ENCODE measurements around the gene GSTCD. TPM values are rescaled to one million over a fixed set of nuclear protein-coding genes. Genes with fewer than 3 reads are reported as not detected.
A peak's percentile ranks its signal among the peaks of the same experiment; 100 is the strongest.

The GSTCD gene
- total and polyA plus RNA-seq, 9 of the 15 experiments (the other 6 are each of a cell fraction or from before 2014, with no cell fraction given): 4.5 to 36.3 (median 16.0) TPM

DNA sequence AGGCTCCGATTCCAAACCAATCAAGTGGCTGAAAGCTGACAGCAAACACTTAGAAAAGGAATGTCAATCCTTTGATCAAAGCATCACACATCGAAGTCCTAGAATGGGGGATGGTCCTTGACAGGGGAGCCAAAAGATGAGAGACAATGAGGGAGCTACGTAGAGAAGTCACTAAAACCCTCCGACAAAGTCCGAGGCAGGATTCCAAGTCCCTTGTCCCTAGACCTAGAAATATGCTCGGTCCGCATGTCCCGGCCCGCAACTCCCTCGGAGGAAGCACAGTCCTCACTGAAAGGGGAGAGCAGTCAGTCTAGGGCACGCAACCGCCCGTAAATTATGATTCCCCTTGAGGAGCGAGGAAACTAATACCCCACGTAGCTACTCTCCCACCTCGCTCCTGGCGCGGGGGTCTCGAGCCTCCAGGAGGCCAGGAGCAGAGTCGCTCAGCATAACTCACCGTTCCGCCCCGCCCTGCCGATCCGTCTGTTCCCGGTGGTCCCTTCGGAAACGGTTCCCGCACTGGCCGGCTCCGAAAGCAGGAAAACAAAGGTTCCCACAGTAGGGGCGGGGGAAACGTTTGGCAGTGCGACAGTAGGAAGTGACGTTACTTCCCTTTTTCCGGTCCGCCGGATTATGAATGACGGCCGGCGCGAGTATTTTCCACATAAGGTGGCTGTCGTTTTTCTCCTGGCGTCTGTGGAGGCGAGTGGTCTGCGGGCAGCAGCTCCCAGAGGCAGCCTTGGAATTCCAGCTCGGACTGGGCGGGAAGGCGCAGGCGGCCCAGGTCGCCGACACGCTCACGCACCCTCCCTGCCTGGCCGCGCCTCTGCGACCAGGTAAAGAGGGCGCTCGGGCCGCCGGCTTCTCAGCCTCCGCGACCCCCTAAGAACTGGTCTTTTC, at the start of gene GSTCD, which contains the start of gene INTS12 (continued):
- TF ChIP-seq, protein P1, sequence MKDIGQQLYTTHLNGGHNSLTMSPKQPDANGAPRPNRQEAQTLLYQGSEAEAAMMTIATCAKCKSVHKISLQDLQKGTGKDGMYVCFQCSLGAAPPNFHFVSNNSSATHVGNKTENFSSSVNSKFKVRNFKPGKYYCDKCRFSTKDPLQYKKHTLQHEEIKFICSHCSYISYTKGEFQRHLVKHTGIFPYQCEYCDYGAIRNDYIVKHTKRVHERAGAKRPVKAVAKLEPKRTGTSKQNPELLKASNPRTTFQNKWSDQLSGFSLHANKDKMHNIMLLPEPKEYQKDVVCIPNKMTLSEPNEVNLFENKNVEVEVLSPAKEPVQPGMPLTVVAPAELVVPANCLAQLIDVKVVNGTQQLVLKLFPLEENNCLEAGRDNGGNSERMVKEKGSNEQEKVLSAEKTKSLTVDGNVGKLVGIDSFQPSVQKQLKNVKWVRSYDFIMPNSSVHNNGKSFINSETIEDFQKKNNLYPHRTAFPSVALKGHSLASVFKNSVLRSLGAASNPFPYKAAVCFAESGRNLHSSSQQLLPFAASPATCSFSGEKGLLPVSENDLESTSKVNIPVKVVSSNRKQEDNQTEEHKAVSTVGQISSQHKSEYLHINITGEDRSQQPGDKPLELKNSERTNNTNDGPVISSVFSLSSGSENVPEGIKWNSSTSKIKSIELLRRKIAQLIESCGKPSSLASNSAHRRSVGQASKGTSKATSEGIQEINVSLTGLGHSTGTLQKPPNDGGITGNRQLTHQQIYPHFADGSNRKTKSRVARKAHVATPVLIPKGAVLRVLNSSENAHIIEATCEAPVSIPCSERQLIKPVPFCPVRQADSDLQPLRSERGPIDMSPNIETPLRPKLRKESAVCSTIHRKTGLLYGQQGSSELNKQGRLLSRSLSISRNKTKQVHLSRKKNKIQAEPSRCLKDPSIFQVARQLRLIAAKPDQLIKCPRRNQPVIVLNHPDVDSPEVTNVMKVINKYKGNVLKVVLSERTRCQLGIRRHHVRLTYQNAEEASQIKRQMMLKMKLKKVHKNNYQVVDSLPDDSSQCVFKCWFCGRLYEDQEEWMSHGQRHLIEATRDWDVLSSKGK (CRISPR knock-in tag; IDR thresholded peaks at IDR 0.05): no peak
- TF ChIP-seq HDAC3 (IDR thresholded peaks at IDR 0.05; ENCODE audit: borderline replicate concordance, partially characterized antibody): peak; percentile 73
- TF ChIP-seq JUND (IDR thresholded peaks at IDR 0.05; ENCODE audit: borderline replicate concordance, low read depth, low read length): peak; percentile 94
- TF ChIP-seq JUND (tag; IDR thresholded peaks at IDR 0.05; ENCODE audit: borderline replicate concordance, low read depth, low read length): peak; percentile 73; the same call in 1 of the 3 replicates
- TF ChIP-seq, protein P2, sequence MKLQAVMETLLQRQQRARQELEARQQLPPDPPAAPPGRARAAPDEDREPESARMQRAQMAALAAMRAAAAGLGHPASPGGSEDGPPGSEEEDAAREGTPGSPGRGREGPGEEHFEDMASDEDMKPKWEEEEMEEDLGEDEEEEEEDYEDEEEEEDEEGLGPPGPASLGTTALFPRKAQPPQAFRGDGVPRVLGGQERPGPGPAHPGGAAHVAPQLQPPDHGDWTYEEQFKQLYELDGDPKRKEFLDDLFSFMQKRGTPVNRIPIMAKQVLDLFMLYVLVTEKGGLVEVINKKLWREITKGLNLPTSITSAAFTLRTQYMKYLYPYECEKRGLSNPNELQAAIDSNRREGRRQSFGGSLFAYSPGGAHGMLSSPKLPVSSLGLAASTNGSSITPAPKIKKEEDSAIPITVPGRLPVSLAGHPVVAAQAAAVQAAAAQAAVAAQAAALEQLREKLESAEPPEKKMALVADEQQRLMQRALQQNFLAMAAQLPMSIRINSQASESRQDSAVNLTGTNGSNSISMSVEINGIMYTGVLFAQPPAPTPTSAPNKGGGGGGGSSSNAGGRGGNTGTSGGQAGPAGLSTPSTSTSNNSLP (IDR thresholded peaks at IDR 0.05; ENCODE audit: borderline replicate concordance, low read depth, low read length): no peak
- TF ChIP-seq ZNF282 (CRISPR knock-in tag; IDR thresholded peaks at IDR 0.05): no peak
- TF ChIP-seq DDX20 (tag; IDR thresholded peaks at IDR 0.05; ENCODE audit: low read depth): no peak
- TF ChIP-seq HDGF (IDR thresholded peaks at IDR 0.05): no peak
- TF ChIP-seq TCF7 (IDR thresholded peaks at IDR 0.05; ENCODE audit: borderline replicate concordance): 0 out of 2 replicates have a peak, but pooled peaks have one; percentile 66
- TF ChIP-seq GATA2 (CRISPR knock-in tag; IDR thresholded peaks at IDR 0.05): no peak
- TF ChIP-seq ZNF212 (CRISPR knock-in tag; IDR thresholded peaks at IDR 0.05): no peak
- peak; percentile 92 for TF ChIP-seq EP400 (IDR thresholded peaks at IDR 0.05)
- peak; percentile 20; the same call in 1 of the 2 replicates for TF ChIP-seq GTF2E2 (tag; IDR thresholded peaks at IDR 0.05)
- no peak for TF ChIP-seq TAF15 (IDR thresholded peaks at IDR 0.05; ENCODE audit: low read depth, low read length)
- no peak for TF ChIP-seq TCF3 (CRISPR knock-in tag; IDR thresholded peaks at IDR 0.05)
- no peak for TF ChIP-seq FOXA1 (IDR thresholded peaks at IDR 0.05; ENCODE audit: borderline replicate concordance)
- no peak; the same call in 1 of the 2 replicates for TF ChIP-seq ERF (CRISPR knock-in tag; IDR thresholded peaks at IDR 0.05)
- TF ChIP-seq ZNF77 (CRISPR knock-in tag; IDR thresholded peaks at IDR 0.05): no peak
- TF ChIP-seq, protein P3, sequence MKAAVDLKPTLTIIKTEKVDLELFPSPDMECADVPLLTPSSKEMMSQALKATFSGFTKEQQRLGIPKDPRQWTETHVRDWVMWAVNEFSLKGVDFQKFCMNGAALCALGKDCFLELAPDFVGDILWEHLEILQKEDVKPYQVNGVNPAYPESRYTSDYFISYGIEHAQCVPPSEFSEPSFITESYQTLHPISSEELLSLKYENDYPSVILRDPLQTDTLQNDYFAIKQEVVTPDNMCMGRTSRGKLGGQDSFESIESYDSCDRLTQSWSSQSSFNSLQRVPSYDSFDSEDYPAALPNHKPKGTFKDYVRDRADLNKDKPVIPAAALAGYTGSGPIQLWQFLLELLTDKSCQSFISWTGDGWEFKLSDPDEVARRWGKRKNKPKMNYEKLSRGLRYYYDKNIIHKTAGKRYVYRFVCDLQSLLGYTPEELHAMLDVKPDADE (conservative IDR thresholded peaks at IDR 0.05; ENCODE audit: control insufficient read depth, low read depth, low read length): peak; percentile 69; the same call in 1 of the 2 replicates
- no peak for TF ChIP-seq CBX2 (IDR thresholded peaks at IDR 0.05; ENCODE audit: insufficient read depth, low read length, poor library complexity, severe bottlenecking)
